ENCODE results near the gene SLC51A. TPM values are rescaled to one million over a fixed set of nuclear protein-coding genes. Genes with fewer than 3 reads are reported as not detected.

Gene SLC51A
- total and polyA plus RNA-seq, 9 of the 15 experiments (the other 6 are each of a cell fraction or from before 2014, with no cell fraction given) = 0.35 to 0.38 TPM; not detected in 7

- TF ChIP-seq HLTF (IDR thresholded peaks at IDR 0.05) (peak; percentile 88), SNRNP70 (optimal IDR thresholded peaks at IDR 0.05; ENCODE audit: low read depth, low read length) (no peak), DMBX1 (CRISPR knock-in tag; IDR thresholded peaks at IDR 0.05; ENCODE audit: borderline replicate concordance) (0 out of 2 replicates have a peak, but pooled peaks have one; percentile 24), CREB3 (tag; conservative IDR thresholded peaks at IDR 0.05; ENCODE audit: low read depth) (no peak), MEIS2 (IDR thresholded peaks at IDR 0.05; ENCODE audit: partially characterized antibody) (no peak), GTF2F1 (IDR thresholded peaks at IDR 0.05; ENCODE audit: low read depth, low read length) (no peak), HNRNPUL1 (IDR thresholded peaks at IDR 0.05; ENCODE audit: low read length) (no peak), MED1 (CRISPR knock-in tag; IDR thresholded peaks at IDR 0.05; ENCODE audit: borderline replicate concordance) (no peak), EGR1 (conservative IDR thresholded peaks at IDR 0.05) (0 out of 2 replicates have a peak, but pooled peaks have one; percentile 20), CC2D1A (IDR thresholded peaks at IDR 0.05) (0 out of 2 replicates have a peak, but pooled peaks have one; percentile 17), ZNF639 (CRISPR knock-in tag; conservative IDR thresholded peaks at IDR 0.05 in 1 of 2, IDR thresholded peaks at IDR 0.05 in 1 of 2) (no peak), DIDO1 (tag; IDR thresholded peaks at IDR 0.05; ENCODE audit: low read depth) (no peak), MYBL2 (IDR thresholded peaks at IDR 0.05; ENCODE audit: low read depth) (no peak), MYBL2 (CRISPR knock-in tag; IDR thresholded peaks at IDR 0.05; ENCODE audit: borderline replicate concordance) (no peak), POLR3G (IDR thresholded peaks at IDR 0.05; ENCODE audit: extremely low read depth, insufficient read length, insufficient replicate concordance) (no peak), ARID3B (CRISPR knock-in tag; IDR thresholded peaks at IDR 0.05; ENCODE audit: borderline replicate concordance) (no peak), ZEB2 (IDR thresholded peaks at IDR 0.05) (peak; percentile 86), HES1 (IDR thresholded peaks at IDR 0.05; ENCODE audit: low read depth) (no peak), RNF219 (CRISPR knock-in tag; IDR thresholded peaks at IDR 0.05) (no peak)
Measured at GRCh38 chr3:196192524-196193051, 23.7 kb upstream of the SLC51A start (continued).

All from K562 (cell line).